Measurements from ENCODE around the gene LTBP1. TPM values are rescaled to one million over a fixed set of nuclear protein-coding genes. Genes with fewer than 3 reads are reported as not detected.

LTBP1 gene
- total and polyA plus RNA-seq, 2 of the 13 experiments (the other 11 are each of a cell fraction or from before 2014, with no cell fraction given) = 0.12 to 0.22 TPM

DNA sequence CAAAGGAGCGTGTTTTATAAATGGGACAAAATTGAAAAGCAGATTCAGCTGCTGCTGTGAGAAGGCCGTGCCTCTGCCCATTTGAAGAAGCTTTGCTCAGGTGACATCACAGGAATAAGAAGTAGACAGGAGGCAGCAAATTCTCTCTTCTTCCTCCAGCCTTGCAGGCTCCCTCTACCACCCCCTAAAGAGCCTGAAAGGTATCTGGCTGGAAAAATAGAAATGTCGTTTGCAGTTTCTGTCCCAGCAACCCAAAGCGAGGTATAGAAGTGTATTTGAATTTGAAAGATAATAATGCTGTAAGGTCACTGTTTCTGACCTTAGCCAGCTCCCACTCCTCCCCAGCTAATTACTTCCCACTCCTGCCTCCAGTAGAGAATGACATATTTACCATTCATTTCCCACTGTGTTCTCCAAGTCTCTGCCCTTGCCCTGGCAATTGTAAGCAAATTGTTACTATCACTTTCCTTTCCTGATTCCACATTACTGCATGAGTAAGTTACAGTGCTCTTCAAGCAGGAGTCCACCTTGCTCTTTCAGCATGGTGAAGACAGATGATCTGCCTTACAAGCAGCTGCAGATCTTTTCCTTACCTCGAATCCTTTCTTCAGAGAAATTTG lies 472.9 kb downstream of the LTBP1 start (continued):
- TF ChIP-seq SOX6 (IDR thresholded peaks at IDR 0.05) = no peak
- no peak for TF ChIP-seq SOX6 (CRISPR knock-in tag; IDR thresholded peaks at IDR 0.05)
- TF ChIP-seq ATM (IDR thresholded peaks at IDR 0.05; ENCODE audit: borderline replicate concordance) = no peak
- no peak for TF ChIP-seq TAF1 (CRISPR knock-in tag; IDR thresholded peaks at IDR 0.05)
- TF ChIP-seq, protein P1, sequence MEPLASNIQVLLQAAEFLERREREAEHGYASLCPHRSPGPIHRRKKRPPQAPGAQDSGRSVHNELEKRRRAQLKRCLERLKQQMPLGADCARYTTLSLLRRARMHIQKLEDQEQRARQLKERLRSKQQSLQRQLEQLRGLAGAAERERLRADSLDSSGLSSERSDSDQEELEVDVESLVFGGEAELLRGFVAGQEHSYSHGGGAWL (CRISPR knock-in tag; IDR thresholded peaks at IDR 0.05) = no peak
- TF ChIP-seq, protein P2, sequence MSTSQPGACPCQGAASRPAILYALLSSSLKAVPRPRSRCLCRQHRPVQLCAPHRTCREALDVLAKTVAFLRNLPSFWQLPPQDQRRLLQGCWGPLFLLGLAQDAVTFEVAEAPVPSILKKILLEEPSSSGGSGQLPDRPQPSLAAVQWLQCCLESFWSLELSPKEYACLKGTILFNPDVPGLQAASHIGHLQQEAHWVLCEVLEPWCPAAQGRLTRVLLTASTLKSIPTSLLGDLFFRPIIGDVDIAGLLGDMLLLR (CRISPR knock-in tag; IDR thresholded peaks at IDR 0.05) = no peak
- TF ChIP-seq, protein P3, sequence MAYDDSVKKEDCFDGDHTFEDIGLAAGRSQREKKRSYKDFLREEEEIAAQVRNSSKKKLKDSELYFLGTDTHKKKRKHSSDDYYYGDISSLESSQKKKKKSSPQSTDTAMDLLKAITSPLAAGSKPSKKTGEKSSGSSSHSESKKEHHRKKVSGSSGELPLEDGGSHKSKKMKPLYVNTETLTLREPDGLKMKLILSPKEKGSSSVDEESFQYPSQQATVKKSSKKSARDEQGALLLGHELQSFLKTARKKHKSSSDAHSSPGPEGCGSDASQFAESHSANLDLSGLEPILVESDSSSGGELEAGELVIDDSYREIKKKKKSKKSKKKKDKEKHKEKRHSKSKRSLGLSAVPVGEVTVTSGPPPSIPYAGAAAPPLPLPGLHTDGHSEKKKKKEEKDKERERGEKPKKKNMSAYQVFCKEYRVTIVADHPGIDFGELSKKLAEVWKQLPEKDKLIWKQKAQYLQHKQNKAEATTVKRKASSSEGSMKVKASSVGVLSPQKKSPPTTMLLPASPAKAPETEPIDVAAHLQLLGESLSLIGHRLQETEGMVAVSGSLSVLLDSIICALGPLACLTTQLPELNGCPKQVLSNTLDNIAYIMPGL (CRISPR knock-in tag; IDR thresholded peaks at IDR 0.05; ENCODE audit: borderline replicate concordance in 1 of 2, low read depth in 1 of 2) = no peak
- TF ChIP-seq MAZ (IDR thresholded peaks at IDR 0.05; ENCODE audit: borderline replicate concordance, low read depth, low read length) = no peak
- no peak for TF ChIP-seq MAZ (CRISPR knock-in tag; IDR thresholded peaks at IDR 0.05; ENCODE audit: low read depth)
- no peak for TF ChIP-seq KMT2B (CRISPR knock-in tag; IDR thresholded peaks at IDR 0.05)

DNA sequence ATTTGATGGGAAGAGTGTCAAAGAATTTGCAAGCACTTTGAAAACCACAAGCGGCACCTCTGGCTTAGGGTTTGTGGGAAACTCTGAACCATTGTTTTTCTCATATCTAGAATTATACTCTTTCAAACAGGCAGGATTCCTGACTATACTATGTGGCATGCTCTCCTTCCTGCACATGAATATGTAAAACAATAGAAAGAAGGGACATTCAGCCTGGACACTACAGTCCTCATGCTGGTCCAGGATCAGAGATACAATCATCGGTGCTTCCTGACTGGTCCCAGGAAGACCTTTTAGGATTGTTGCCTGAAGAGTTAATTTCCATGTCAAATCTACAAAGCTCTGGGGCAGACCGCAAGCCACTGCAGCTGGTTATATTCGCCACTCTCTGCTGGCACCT lies 474.0 kb downstream of the LTBP1 start:
- ChIA-PET POLR2A (no interaction called here), CTCF (ENCODE audit: low intra/inter-chr PET ratio, low total read pairs) (no interaction called here)
- no peak overlapping the region for H2AFZ ChIP-seq (ENCODE audit: low read length)
- 36% methylated on average over 4 of the region's 4 CpGs for whole genome bisulfite sequencing (ENCODE audit: low lambda C conversion rate)
- H3K9ac ChIP-seq (ENCODE audit: insufficient read depth, low read depth, low read length) = no peak overlapping the region
- BruUV-seq (replicated peaks) = no TSS peak
- no peak overlapping the region for H3K27ac ChIP-seq (ENCODE audit: extremely low read length, insufficient read depth, low read length)
- H3K9me3 ChIP-seq (ENCODE audit: low read length) = no peaks in the 10 kb centered on the region
- H3K79me2 ChIP-seq (ENCODE audit: insufficient read depth, low read length) = no peaks in the 10 kb centered on the region
- H3K4me3 ChIP-seq (replicated peaks in 1 of 3; ENCODE audit: insufficient read depth in 1 of 3, low read depth in 2 of 3, low read length in 3 of 3) = no peak overlapping the region
- H3K36me3 ChIP-seq (replicated peaks in 1 of 2; ENCODE audit: control insufficient read depth in 1 of 2, insufficient read depth in 2 of 2, low read length in 2 of 2) = no peaks in the 10 kb centered on the region
- H3K4me1 ChIP-seq (ENCODE audit: insufficient read depth, low read length) = no peaks in the 10 kb centered on the region
- H3K4me2 ChIP-seq (ENCODE audit: low read depth, low read length) = no peak overlapping the region
- no peaks in the 10 kb centered on the region for H4K20me1 ChIP-seq (ENCODE audit: insufficient read depth, low read length)
- peaks cover 0 to 19% of the 10 kb centered on the region in 2 experiments; a peak in 2 of 5 replicates for H3K27me3 ChIP-seq (ENCODE audit: control insufficient read depth in 1 of 2, insufficient read depth in 2 of 2, low read length in 2 of 2)
- ATAC-seq (no peak), DNase-seq (ENCODE audit: low spot score) (no peak), FAIRE-seq (no peak)
- intact Hi-C loops (cut with micrococcal nuclease; ENCODE audit: unreplicated experiment) = no loop called here
- in situ Hi-C loops (cut with HindIII; ENCODE audit: extremely low pct_ligation_motif_present, low pct_unique_long_range_greater_than_20kb) = no loop called here
- TF ChIP-seq ZNF430 (CRISPR knock-in tag; IDR thresholded peaks at IDR 0.05) (no peak), MTF1 (CRISPR knock-in tag; IDR thresholded peaks at IDR 0.05) (no peak), ZNF354B (CRISPR knock-in tag; IDR thresholded peaks at IDR 0.05) (no peak), MAFF (IDR thresholded peaks at IDR 0.05; ENCODE audit: low read depth, low read length) (no peak)
- TF ChIP-seq, protein P4, sequence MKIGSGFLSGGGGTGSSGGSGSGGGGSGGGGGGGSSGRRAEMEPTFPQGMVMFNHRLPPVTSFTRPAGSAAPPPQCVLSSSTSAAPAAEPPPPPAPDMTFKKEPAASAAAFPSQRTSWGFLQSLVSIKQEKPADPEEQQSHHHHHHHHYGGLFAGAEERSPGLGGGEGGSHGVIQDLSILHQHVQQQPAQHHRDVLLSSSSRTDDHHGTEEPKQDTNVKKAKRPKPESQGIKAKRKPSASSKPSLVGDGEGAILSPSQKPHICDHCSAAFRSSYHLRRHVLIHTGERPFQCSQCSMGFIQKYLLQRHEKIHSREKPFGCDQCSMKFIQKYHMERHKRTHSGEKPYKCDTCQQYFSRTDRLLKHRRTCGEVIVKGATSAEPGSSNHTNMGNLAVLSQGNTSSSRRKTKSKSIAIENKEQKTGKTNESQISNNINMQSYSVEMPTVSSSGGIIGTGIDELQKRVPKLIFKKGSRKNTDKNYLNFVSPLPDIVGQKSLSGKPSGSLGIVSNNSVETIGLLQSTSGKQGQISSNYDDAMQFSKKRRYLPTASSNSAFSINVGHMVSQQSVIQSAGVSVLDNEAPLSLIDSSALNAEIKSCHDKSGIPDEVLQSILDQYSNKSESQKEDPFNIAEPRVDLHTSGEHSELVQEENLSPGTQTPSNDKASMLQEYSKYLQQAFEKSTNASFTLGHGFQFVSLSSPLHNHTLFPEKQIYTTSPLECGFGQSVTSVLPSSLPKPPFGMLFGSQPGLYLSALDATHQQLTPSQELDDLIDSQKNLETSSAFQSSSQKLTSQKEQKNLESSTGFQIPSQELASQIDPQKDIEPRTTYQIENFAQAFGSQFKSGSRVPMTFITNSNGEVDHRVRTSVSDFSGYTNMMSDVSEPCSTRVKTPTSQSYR (CRISPR knock-in tag; IDR thresholded peaks at IDR 0.05; ENCODE audit: borderline replicate concordance) = no peak
- TF ChIP-seq, protein P5, sequence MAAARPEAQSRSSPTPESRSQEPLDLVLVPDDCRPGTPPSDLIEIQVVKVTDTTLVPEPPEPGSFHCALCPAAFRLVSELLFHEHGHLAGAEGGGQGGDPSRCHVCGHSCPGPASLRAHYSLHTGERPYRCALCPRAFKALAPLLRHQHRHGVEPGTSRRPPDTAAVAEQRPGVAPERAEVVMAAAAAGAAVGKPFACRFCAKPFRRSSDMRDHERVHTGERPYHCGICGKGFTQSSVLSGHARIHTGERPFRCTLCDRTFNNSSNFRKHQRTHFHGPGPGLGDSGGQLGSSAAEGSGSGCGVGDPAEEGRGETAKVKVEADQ (CRISPR knock-in tag; IDR thresholded peaks at IDR 0.05; ENCODE audit: borderline replicate concordance) = no peak

All from HepG2 (cell line).